ENCODE data around the gene NODAL.

NODAL gene

DNA sequence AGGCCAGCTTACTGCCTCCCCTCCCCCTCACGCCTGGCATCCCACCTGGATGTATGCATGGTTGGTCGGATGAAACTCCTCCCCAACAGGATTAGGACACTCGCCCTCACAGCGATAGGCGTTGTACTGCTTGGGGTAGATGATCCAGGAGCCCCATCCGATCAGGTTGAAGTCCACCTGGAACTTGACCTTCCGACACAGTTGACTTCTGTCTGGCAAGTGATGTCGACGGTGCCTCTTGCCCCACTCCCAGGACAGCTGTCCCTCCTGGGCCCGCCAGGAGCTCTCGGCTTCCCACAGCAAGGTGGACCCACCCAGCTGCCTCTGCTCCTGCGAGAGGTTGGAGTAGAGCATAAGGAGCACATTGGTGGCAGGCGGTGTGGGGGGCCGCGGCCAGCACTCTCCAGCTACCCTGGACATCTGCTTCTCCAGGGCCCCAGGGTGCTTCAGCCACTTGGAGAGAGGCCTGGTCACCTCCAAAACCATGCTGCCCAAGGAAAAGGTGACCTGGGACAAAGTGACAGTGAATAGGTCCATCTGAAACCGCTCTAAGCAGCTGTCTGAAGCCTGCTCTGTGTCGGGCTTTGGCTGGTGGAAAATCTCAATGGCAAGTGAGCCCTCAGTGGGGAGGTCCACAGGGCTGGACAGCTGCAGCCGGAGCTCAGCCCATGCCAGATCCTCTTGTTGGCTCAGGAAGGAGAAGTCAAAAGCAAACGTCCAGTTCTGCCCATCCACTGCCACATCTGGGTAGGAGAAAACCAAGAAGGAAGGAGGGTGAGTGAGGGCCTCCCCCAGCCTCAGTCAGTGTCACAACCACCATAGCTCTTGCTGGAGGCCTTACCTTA is 6.0 kb downstream of the NODAL start:
- no peak for DNase-seq (ENCODE audit: low read depth in 1 of 2, low spot score in 1 of 2)

DNA sequence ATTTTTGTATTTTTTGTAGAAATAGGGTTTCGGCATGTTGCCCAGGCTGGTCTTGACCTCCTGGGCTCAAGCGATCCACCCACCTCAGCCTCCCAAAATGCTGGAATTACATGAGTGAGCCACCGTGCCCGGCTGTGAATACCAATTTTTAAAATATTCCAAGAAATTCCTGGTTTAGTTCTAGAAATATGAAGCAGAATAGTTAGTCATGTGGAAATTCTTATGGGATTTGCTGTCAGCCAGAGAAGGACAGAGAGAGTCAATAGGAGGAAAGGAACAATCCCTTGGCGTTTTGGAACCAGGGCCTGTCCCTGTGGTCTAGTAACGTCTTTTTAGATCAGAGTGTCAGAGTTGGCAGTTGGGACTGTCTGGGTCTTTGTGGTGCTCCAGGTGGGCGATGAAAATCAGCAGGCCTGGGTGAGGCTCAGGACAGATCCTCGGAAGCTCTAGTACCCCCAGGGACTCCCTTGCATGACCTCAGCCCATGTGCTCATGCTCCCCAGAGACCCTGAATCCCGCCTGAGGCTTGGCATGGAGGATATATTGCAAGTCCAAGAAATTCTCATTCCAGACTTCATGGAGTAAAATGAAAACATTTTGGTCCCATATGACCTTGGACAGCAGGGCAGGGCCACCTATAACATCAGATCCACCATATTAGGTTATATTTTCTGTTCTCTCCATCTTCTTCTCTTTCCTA is 7.8 kb downstream of the NODAL start:
- DNase-seq (ENCODE audit: low read depth in 1 of 2, low spot score in 1 of 2): no peak

DNA sequence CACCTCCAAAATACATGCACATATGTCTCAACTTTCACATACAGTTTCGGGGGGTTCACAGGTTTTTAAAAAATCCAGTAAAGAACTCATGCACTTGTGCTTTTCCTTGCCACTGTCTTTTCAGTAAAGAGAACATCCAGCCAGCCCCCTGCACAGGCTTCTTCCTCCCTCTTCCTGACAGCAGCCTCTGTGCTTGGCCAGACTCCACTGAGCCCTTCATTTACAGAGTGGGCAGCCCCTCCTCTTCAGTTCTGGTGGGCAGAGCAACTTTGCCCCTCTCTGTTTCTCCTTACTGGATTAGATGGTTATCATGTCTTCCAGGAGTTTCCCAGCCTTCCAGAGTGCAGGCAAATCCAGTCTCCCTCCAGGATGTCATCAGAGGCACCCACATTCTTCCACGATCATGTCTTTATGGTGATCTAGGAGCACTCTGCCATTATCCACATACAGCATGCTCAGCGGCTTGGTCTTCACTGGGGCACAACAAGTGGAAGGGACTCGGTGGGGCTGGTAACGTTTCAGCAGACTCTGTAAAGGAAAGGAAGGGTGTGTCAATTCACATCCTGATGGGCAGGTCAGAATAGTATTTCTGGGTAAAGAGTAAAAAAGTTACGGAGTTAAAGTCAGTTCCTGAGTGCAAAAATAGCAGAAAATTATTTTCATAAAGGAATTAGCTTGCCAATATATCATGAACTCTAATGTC is 8.8 kb downstream of the NODAL start:
- DNase-seq (ENCODE audit: low read depth in 1 of 2, low spot score in 1 of 2): no peak

DNA sequence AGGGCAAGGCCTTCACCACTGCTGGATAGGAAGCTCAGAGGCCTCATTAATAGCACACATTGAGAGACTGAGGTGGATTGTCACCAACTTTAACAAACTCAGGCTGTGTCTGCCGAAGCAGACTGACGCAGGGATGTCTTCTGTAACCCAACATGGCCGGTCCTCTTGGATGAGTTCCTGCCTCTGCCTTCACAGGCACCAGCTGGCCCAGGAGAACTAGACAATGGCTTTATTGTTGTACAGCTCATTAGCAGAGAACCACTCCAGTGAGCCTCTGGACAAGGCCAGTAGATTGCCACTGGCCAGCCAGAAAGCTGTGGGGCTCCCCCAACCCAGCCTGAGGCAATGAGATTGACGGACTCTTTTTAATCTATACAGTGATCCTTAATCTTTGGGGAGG is 9.4 kb downstream of the NODAL start:
- no peak for DNase-seq (ENCODE audit: low read depth in 1 of 2, low spot score in 1 of 2)

DNA sequence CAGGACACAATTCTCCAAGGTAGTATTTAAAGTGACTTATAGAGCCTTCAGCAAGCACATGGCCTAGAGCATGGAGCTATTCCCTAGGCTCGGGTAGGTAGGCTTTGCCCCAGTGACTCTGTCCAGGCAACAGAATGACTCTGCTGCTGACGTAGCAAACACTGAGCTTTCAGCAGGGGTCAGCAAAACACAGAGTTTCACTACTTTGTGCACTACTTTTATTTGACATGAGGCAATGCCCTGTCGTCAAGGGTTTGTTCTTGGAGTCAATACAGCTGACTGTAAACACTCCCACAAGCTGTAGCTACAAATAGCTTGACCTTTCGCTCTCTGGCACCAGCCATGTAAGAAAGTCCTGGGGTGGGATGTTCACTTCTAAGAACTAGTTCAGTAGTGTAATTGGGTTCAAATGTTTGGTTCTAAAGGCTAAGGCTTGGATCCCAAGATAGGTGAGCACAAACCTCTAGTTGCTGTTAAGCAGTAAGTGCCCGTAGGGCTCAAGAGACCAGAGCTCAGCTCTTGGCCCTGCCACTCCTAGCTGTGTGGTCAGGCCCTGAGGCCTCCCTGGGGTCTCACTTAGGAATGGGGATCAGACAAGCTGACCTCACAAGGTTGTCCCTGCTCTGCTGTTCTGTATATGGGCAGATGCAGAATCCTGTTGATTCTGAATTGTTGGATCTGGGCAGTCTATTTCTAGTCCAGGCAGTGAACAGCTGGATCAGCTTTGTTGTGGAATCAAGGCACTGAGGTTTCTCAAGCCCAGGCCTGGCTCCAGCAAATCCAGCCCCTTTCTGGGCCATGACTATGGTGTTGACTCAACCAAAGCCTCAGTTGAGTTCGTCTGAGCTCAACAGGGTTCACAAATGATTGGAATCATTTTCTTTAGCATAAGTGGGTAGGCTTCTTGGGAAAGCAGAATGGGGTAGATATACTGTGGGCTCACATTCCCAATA is 10.7 kb downstream of the NODAL start:
- no peak for DNase-seq (ENCODE audit: low read depth in 1 of 2, low spot score in 1 of 2)

DNA sequence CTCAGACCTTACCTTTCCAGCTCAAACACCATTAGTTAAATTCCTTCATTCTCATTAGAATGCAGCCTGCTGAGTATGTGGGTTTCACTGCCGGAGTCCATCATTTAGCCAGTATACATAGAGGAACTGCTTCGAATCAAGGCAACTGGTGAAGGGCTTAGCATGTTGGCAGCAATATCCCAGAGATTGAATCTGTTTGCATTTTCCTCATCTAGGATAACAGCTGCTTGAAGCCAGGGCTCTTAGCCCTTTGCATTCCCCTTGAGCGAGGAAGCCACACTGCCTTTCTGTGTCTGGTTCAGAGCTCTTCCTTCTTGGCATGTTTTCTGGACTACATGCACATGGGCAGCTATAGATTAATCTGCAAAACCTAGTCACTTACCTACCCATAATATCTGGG is 14.7 kb downstream of the NODAL start:
- DNase-seq (ENCODE audit: low read depth in 1 of 2, low spot score in 1 of 2): no peak

DNA sequence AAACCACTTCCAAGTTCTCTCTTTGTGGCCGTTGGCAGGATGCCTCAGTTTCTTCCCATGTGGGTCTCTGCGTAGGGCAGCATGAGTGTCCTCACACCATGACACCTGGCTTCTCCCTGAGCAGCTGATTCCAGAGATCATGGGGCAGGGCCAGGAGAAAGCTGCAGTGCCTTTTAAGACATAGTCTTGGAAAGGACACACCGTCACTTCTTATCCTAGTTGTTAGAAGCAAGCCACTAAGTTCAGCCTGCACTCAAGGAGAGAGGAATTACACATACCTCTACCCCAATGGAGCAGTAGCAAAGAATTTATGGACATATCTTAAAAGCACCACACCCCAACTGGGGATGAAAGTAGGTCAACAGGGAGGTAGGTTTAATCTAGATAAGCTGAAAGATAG is 16.4 kb downstream of the NODAL start:
- DNase-seq (ENCODE audit: low read depth in 1 of 2, low spot score in 1 of 2): no peak

DNA sequence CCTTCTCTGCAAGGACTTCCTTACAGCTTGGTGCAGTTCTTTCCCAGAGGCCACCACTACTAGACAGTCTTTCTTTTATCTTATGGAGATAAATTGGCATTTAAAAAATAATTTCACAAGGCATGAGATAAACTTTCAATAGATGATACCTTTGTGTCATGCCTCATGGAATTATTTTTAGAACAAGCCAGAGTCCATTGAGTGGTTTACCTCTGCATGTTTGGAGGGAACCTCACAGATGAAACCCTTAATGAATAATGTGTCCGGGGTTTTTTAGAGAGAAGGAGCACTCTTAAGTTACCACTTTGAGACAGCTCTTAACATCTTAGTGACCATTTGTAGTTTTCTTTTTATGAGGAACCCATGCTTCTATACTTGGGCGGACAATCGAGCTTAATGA is 17.2 kb downstream of the NODAL start:
- DNase-seq (ENCODE audit: low read depth in 1 of 2, low spot score in 1 of 2): no peak

DNA sequence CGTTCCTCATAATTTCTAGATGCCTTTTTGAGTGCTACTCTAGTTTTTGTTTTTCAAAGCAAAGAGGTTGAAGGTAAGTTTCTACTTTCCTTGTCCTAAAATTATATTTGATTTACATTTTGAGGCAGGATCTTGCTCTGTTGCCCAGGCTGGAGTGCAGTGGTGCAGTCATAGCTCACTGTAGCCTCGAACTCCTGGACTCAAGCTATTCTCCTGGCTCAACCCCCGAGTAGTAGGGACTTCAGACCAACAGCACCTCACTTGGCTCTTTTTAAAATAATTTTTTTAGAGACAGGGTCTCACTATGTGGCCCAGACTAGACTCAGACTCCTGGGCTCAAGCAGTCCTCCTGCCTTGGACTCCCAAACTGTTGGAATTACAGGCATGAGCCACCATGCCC is 22.8 kb downstream of the NODAL start:
- DNase-seq (ENCODE audit: low read depth in 1 of 2, low spot score in 1 of 2): no peak

DNA sequence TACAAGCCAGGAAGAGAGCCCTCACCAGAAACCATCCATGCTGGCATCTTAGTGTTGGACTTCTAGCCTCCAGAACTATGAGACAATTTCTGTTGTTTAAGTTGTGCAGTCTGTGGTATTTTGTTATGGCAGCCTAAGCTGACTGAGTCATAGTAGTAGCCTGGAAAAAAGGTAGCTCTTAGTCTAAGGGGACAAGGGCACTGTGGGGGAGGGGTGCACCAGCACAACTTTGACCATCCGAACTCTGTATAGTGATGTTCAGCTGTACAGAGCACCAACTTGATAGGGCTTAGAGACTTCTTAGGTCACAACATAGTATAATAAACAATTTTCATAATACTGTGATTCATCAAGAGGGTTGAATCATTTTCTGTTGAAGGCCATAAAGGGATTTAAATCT is 23.3 kb downstream of the NODAL start:
- DNase-seq (ENCODE audit: low read depth in 1 of 2, low spot score in 1 of 2): no peak

DNA sequence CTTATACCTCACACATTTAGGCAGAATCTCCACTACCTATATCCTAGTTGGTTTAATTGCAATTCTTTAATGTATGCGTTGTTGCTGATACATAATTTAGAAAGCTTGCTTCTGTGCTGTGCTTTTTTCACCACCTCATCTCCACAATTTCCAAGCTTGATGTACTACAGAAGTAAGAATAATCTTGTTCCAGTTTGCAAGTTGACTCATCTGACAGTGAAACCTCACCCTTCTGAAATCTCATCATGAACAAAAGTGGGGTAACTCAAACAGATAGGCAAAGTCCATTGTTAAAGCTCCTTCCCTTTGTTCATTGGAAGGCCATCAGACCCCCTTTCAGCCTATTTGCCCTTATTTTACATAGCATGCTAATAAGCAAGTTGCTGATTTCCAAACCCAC is 23.9 kb downstream of the NODAL start:
- no peak for DNase-seq (ENCODE audit: low read depth in 1 of 2, low spot score in 1 of 2)

DNA sequence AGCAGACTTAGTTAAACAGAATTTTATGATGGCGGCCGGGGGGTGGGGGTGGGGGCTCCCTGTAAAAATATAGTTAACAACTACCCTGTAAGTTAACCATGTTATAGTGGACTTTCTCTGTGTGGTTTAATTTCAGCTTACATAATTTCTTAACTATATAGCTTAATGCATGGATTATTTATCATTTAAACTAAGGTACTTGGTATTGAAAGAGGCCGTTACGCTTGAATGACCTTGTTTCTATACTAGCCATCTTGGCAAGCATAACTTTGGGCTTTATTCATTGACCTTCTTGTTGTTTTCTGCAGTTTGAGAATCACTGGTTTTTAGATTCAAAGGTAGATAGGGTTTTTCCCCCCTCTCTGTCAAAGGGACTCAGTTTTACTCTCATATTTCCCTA is 29.1 kb downstream of the NODAL start:
- no peak for DNase-seq (ENCODE audit: low read depth in 1 of 2, low spot score in 1 of 2)

DNA sequence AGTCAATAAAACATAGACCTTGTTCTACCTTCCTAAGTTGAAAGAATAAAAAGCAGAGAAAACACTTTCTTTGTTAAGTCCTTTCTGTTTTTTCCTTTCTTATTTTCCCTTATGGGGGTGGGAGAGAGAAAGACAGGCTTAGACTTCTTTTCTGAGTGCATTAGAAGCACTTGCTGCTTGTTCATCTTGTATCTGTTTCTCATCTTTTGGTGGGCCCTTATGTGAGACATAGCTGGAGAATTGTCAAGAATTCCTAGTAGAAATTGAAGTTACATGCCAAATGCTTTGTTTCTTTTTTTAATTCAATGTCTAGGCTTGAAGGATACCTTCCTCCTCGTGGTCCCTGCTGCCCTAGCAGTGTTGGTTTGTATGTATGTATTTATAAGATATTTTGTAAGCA is 30.9 kb downstream of the NODAL start:
- no peak for DNase-seq (ENCODE audit: low read depth in 1 of 2, low spot score in 1 of 2)

DNA sequence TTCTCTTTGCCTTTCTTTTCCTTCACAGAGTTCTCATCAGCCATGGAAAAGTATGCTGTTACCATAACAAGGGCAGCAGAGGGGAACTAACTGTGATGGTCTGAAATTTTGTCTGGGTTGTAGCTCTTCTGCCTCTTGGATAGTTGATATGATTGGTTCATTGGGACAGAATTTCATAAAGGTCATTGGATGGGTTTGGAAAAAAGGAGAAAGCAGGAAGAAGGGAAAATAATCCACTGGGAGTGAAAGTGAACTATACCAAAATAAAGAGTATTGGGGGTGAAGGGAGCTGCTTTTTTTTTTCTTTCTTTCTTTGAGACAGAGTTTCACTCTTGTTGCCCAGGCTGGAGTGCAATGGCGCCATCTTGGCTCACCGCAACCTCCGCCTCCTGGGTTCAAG is 31.7 kb downstream of the NODAL start:
- DNase-seq (ENCODE audit: low read depth in 1 of 2, low spot score in 1 of 2): no peak

DNA sequence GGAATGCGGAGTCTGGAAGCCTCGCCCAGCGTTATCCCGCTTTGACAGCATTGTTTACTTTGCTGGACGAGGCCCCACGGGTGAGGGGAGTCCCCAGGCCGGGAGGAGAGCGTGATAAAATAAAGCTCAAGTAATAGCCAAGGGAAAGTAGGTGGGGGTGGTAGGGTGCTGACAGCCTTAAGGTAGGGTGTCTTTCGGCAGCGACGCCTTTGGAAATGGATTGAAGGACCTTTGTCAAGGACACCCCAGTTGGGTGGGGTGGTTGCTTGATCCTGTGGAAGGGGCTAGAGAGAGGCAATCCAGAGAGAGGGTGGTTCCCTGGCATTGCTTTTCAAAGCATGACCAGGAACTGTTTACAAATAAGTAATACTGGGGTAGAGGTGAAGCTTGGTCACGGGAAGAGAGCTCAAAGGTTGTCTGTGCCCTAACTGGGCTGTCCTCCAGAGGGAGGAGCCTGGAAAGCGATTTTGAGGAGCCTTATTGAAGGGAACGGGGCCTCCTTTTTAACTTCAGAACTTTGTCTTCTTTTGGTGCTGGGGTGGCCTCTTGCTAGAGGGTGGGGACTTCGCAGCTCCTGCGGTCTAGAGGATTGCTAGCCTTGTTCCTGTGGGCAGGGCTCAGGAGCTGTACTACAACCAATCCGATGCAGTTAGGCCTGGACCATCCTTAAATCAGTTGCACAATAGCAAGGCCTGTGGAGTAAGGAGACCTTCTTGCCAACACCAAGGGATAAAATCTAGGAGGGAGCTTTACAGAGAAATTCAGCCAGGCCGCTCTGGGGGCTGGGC is 36.2 kb downstream of the NODAL start:
- no peak for DNase-seq (ENCODE audit: low read depth in 1 of 2, low spot score in 1 of 2)

DNA sequence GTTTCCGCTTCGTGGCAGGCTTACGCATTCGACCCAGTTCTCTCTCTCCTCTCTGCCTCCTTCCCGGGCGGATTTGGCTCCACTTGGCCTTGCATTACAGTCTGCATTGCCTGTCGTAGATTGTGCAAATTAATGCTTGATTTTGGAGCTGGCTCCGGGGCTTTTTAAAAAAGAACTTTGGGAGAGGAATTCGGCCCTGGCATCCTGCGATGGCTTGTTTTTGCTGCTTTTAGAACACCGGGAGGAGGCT is 36.8 kb downstream of the NODAL start:
- DNase-seq (ENCODE audit: low read depth in 1 of 2, low spot score in 1 of 2): no peak

DNA sequence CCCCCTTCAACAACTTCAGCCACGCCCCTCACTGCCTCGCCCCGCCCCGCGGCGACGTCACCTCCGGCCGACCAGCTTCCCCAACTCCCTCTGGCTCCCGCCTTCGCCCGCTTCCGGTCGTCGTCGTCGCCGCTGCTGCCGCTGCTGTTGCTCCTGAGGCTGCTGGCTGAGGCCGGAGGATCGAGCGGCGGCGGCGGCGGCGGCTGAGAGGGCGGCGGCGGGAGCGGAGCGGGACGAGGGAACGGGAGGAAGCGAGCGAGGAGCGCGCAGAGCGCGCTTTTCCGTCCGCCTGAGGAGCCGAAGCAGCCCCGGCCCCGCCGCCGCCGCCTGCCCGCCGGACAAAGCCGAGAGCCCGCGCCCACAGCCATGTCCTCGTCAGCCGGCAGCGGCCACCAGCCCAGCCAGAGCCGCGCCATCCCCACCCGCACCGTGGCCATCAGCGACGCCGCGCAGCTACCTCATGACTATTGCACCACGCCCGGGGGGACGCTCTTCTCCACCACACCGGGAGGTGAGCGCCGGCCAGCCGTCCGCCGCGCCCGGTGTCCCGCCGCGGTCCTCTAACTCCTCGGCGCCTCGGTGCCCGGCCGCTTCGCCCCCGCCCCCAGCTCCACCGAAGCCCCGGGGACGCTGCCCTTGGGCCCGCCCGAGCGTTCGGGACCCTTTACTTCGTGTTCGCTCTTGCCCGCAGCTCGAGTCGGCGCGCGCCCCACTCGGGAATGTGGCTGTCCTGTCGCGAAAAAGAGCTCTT is 37.3 kb downstream of the NODAL start, which contains the start of gene EIF4EBP2:
TSS of gene EIF4EBP2 (plus strand) at position 110 of the 751 bp plus-strand sequence. CDS start at position 367, 257 bp downstream.
- peak; percentile 97 to 100 for DNase-seq (ENCODE audit: low read depth in 1 of 2, low spot score in 1 of 2)

DNA sequence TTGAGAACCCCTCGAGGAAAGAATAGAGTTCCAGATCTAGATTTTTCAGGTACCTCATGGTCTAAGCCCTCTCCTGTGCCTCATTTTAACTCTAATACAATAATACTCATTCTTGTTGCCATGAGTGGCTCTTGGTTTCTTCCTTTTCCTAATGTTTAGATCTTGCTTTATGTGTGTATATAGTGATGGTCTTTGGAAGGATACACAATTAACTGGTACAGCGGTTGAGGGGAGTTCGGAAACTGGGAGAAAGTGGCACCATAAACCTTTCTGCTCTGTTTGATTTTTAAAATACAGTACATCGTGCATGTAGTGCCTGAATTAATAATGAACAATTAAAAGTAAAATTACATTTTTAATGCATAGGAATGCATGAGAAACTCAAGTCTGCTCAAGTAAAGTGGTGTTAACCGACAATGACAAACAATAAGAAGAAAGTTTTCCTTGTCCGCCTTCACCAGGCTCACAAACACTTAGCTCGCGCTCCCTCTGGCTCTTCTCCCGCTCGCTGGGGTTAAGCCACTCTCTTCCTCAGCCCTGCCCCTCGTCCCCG is 37.9 kb downstream of the NODAL start:
- no peak for DNase-seq (ENCODE audit: low read depth in 1 of 2, low spot score in 1 of 2)

DNA sequence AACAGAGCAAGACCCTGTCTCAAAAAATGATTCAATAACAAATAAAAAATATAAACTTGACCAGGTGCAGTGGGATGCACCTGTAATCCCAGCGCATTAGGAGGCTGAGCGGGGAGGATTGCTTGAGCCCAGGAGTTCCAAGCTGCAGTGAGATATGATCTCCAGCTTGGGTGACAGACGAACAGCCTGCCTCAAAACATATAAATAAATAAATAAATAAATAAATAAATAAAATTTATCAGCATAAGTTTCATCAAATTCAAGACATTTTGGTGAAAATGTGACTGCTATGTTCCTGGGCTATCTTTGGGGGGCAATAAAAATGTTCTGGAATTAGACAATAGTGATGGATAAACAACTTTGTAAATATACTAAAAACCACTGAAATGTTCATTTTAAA is 42.3 kb downstream of the NODAL start:
- no peak for DNase-seq (ENCODE audit: low read depth in 1 of 2, low spot score in 1 of 2)

Measured in stimulated activated CD4-positive, alpha-beta T cell treated with anti-CD3 and anti-CD28 coated beads, Interleukin-15, amount 100 ng/mL, for 1 hour (primary cell).